Activated CD4-positive, CD25-positive, alpha-beta regulatory T cell treated with anti-CD3 and anti-CD28 coated beads, Interleukin-2, amount 50 U/mL, for 24 hours (primary cell): Measurements from ENCODE around the gene ISG20.

ENCODE experiments used
- ATAC-seq, 2 donors: fragments of 150-1000 bp; cut with Tn5 transposase; one replicate each; pipeline ENCODE4 v1.10.0; 2021; ENCODE audit warnings: mild to moderate bottlenecking in 1 of 2, moderate library complexity in 1 of 2

Gene ISG20

GRCh38 chr15:88693191-88693590 lies 54.4 kb downstream of the ISG20 start:
- no peak for ATAC-seq

- ATAC-seq: no peak
These were observed 56.3 kb downstream of the ISG20 start for GRCh38 chr15:88695101-88695500.

DNA sequence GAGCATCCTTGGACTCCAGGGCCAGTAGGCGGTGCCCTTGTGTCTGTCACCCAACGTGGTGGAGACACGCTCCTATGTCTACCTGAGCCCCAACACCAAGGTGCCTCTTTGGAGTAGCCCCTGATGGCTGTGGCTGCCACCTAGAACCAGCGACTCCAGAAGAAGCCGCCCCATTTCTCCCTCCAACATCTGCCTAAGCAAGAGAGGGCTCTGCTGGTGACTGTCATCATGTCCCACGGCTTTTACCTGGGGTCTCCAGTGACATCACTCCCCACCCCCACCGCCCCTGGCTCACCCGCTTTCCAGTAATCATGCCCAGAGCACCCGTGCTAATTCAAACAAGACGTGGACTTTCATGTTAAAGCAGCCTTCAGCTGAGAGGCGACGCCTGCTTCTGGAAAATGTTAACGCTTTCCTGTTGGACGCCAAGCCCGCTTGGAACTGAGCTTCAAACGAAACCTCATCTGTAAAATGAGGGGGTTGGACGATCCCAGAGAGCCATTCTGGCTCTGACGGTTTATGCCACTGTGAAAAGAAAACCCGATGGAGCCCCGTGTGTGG lies 57.0 kb downstream of the ISG20 start:
- ATAC-seq: no peak

- no peak for ATAC-seq
These were observed 57.4 kb downstream of the ISG20 start for GRCh38 chr15:88696254-88696653.

DNA sequence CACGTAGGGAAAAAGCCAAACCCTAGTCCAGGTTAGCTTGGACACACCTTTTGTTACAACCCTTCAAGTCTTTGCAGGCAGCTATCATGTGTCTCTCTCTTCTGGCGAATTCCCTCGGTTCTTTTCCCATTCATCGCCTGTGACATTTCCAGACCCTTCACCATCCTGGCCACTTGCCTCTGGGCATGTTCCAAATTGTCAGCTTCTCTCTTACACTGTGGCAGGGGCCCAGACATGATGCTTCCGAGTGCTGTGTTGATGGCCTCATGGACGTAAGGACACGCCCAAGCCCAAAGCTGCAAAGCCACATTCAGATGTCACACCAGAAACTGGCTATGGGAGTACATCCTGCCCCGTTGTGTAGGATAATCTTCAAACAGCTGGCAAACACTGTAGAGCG lies 58.5 kb downstream of the ISG20 start:
- no peak for ATAC-seq

DNA sequence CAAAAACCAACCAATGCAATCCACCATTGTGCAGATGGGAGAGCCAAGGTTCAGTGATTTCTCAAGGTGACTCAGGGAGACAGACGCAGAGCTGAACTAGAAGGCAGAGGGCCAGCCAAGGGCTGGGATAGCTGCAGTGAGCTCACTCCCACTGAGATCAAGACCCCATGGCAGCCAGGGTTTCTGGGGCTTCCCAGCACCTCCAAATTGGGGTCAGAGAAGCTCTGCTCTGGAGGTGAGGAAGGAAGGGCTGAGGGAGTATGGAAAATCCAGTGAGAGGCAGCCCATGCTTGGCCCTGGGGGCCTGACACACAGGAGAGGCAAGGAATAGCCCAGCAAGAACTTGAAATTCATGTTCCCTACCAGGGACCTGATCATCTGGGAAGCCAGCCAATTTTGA lies 61.0 kb downstream of the ISG20 start:
- no peak for ATAC-seq

DNA sequence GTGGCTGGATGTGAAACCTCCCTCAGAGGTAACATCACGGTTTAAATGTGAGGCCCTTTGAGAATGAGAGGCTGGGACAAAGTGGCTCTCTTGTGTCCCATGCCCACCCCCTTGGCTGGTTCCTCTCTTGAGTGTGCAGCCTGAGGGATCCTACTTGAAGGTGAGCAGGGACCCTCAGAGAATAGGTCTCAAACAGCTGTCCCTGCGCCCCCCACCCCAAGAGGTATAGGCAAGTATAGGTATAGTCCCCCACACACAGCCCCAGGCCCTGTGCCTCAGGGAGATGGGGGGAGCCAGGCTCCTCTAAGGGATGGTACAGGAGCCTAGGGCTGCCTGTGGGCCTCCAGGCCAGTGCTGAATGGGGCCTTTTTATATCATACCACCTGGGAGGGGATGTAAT lies 61.9 kb downstream of the ISG20 start:
- ATAC-seq: no peak

GRCh38 chr15:88701561-88702095 lies 62.8 kb downstream of the ISG20 start:
- ATAC-seq: no peak

DNA sequence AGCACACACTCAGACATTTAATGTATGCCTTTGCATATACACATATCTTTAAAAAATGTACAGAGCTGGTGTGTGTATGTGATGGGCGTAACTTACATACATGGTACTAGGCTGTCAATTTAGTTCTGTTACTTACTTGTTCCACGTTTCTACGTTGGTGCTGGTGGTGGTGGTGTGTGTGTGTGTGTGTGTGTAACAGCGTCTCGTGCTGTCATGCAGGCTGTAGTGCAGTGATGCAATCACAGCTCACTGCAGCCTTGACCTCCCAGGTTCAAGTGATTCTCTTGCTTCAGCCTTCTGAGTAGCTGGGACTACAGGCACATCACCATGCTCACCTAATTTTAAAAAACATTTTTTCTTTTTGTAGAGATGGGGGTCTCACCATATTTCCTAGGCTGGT lies 64.2 kb downstream of the ISG20 start:
- no peak for ATAC-seq

- no peak for ATAC-seq
These were observed 64.7 kb downstream of the ISG20 start for GRCh38 chr15:88703533-88703932.

DNA sequence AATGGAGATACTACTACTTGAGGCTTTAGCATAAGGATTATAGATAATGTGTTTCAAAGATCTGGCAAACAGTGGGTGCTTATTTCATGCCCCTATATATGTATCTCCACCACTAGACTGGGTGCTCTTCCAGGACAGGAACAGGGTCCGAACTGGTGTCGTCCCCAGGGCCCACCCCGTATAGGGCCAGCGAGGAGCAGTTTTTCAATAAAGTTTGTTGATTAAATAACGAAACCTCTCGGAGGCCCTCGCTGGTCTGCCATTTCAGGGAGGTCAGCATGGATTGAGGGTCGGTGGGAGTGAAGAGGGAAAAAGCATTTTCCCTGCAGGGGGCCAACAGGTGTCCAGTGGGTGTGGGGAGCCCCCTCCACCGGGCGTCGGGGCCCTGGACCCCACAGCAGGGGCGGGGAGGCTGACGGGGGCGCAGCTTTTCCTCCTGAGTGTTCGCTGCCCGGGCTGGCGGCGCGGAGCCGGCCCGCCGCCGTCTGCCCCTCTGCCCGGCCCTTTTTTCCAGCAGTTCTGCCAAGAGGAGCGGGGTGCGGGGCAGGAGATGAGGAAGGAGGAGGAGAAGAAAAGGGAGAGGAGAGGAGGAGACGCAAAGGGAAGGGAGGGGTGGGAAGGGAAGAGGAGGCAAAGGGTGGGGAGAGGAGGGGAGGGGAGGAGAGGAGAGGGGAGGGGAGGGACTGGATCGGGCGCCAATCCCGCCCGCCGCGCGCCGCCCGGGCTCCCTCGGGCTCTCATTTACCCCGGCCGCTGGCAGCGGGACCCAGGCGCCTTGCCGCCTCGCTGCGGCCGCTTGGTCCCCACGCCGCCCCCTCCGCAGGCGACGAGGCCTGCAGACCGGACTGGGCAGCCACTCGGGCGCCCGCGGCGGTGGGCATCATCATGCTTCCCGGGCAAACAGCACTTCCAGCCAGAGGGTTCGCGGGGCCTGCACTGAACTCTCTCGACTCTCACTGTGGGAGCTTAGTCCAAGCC lies 66.3 kb downstream of the ISG20 start:
- ATAC-seq: no peak

- ATAC-seq: no peak
These were observed 67.0 kb downstream of the ISG20 start for GRCh38 chr15:88705769-88706165.
